HepG2 (cell line): ENCODE measurements around the gene TRAP1. TPM values are rescaled to one million over a fixed set of nuclear protein-coding genes. Genes with fewer than 3 reads are reported as not detected.
A peak's percentile ranks its signal among the peaks of the same experiment; 100 is the strongest.

Experiments used
- BORCS8-MEF2B ChIP-seq: sonication (generic); formaldehyde crosslinking; IDR thresholded peaks from 2 replicates; pipeline ENCODE4 v1.8.0; 2022; ENCODE audit warnings: mild to moderate bottlenecking, missing genetic modification reagents
- CCAR2 ChIP-seq: fragments of 200-400 bp; formaldehyde crosslinking; optimal IDR thresholded peaks from 2 replicates; pipeline ENCODE3; 2018; ENCODE audit warnings: low read depth, mild to moderate bottlenecking, low read length, moderate library complexity
- HDAC6 ChIP-seq: fragments of 200-600 bp; sonication (generic); IDR thresholded peaks from 2 replicates; pipeline ENCODE4 v1.7.0; 2017; ENCODE audit warnings: mild to moderate bottlenecking, antibody characterized with exemption, low read length, low read depth
- MTF2 ChIP-seq: sonication (generic); formaldehyde crosslinking; IDR thresholded peaks from 2 replicates; pipeline ENCODE4 v1.5.0; 2020; ENCODE audit warnings: missing genetic modification reagents, borderline replicate concordance
- ONECUT2 ChIP-seq: sonication (generic); formaldehyde crosslinking; IDR thresholded peaks from 2 replicates; pipeline ENCODE4 v1.4.0; 2020; ENCODE audit warnings: missing genetic modification reagents
- PLSCR1 ChIP-seq: sonication (generic); formaldehyde crosslinking; IDR thresholded peaks from 2 replicates; pipeline ENCODE4 v1.5.0; 2020; ENCODE audit warnings: missing genetic modification reagents, mild to moderate bottlenecking, borderline replicate concordance
- RCOR2 ChIP-seq: IDR thresholded peaks from 2 replicates; pipeline ENCODE4 v1.6.1; 2016; ENCODE audit warnings: missing biosample characterization, missing genetic modification reagents
- SYNCRIP ChIP-seq: fragments of 200-400 bp; formaldehyde crosslinking; IDR thresholded peaks from 2 replicates; pipeline ENCODE4 v1.6.1; 2018; ENCODE audit warnings: mild to moderate bottlenecking, low read depth, low read length; ENCODE audit not compliant: insufficient read depth
- TEAD3 ChIP-seq: optimal IDR thresholded peaks from 2 replicates; pipeline ENCODE3; 2016; ENCODE audit warnings: borderline replicate concordance
- THAP9 ChIP-seq: sonication (generic); formaldehyde crosslinking; IDR thresholded peaks from 2 replicates; pipeline ENCODE4; 2020; ENCODE audit warnings: missing genetic modification reagents, mild to moderate bottlenecking, borderline replicate concordance
- ZNF547 ChIP-seq: sonication (generic); formaldehyde crosslinking; IDR thresholded peaks from 2 replicates; pipeline ENCODE4 v1.5.1; 2020; ENCODE audit warnings: mild to moderate bottlenecking, missing genetic modification reagents
- ZUFSP ChIP-seq: sonication (generic); formaldehyde crosslinking; IDR thresholded peaks from 2 replicates; pipeline ENCODE4 v1.9.0; 2021; ENCODE audit warnings: missing genetic modification reagents, mild to moderate bottlenecking, borderline replicate concordance
- polyA plus RNA-seq, 8 experiments: library from polyadenylated mRNA; depleted of rRNA in 3 of 8; stranded (reverse) in 7 of 8; unstranded in 1 of 8; fragments of >200 nt; fragmentation: Illumina TruSeq in 4 of 8; extraction: Trizol in 4 of 8; gene quantifications; 2 replicates each; pipeline versions ENCODE4 v1.2.1 to v1.2.3, GENCODE V29; 2011 to 2016; ENCODE audit warnings: low read depth in 4 of 8, missing spikeins in 1 of 8, mixed read lengths in 1 of 8; ENCODE audit not compliant: insufficient read depth in 1 of 8
- total RNA-seq, 5 experiments: library from RNA; depleted of rRNA; stranded (reverse); fragments of >200 nt; fragmentation: Illumina TruSeq; extraction: Trizol; gene quantifications; 2 replicates each; pipeline ENCODE4 v1.2.3, GENCODE V29; 2016; ENCODE audit warnings: low read depth in 1 of 5
- TF ChIP-seq, protein P1 (sequence below): sonication (generic); formaldehyde crosslinking; IDR thresholded peaks from 2 replicates; pipeline ENCODE4 v1.8.1; 2022; ENCODE audit warnings: low read depth, mild to moderate bottlenecking, missing genetic modification reagents
- TF ChIP-seq, protein P2 (sequence below): sonication (generic); formaldehyde crosslinking; IDR thresholded peaks from 2 replicates; pipeline ENCODE4 v1.4.0; 2020; ENCODE audit warnings: missing genetic modification reagents

TRAP1 gene
- total and polyA plus RNA-seq, 2 of the 13 experiments (the other 11 are each of a cell fraction or from before 2014, with no cell fraction given): 127 to 240 TPM

DNA sequence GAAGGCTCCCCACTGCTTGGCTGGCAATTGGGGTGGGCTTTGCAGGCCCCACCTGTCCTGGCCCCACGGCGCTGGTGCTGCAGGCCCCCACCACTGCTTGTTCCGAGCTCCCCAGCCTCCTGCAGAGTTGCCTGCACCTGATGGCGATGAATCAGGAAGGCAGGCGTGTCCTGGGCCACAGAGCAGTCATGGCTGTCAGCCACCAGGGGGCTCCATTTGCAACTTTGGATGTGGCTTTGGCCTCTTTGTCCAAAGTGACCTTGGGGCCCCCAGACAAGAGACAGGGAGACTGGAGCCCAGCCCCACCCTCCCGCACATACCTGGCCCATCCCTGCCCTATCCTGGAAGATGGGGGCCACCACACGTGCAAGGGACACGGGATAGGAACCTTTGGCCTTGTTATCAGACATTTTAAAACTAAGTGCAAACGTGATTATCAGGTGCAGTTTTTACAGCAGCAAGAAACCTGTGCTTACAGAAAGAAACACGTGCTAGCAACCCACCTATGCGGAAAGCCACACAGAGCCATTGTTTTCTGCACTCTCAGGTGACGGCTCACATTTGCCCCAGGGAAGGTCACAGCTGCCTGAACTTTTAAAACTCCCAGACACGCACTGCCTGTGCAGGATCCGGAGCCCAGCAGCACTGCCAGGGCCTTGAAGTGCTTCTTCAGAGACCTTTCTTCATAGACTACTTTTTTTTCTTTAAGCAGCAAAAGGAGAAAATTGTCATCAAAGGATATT lies 62.9 kb downstream of the TRAP1 start, which contains the start of gene DNASE1 (continued):
- TF ChIP-seq ZUFSP (CRISPR knock-in tag) (no peak), ONECUT2 (no peak), CCAR2 (no peak), HDAC6 (no peak), THAP9 (CRISPR knock-in tag) (peak; percentile 18; the same call in 1 of the 2 replicates), TEAD3 (peak; percentile 85), PLSCR1 (CRISPR knock-in tag) (no peak), ZNF547 (no peak), MTF2 (CRISPR knock-in tag) (no peak), SYNCRIP (no peak), BORCS8-MEF2B (CRISPR knock-in tag) (no peak), RCOR2 (CRISPR knock-in tag) (0 out of 2 replicates have a peak, but pooled peaks have one; percentile 33)
- TF ChIP-seq, protein P1, sequence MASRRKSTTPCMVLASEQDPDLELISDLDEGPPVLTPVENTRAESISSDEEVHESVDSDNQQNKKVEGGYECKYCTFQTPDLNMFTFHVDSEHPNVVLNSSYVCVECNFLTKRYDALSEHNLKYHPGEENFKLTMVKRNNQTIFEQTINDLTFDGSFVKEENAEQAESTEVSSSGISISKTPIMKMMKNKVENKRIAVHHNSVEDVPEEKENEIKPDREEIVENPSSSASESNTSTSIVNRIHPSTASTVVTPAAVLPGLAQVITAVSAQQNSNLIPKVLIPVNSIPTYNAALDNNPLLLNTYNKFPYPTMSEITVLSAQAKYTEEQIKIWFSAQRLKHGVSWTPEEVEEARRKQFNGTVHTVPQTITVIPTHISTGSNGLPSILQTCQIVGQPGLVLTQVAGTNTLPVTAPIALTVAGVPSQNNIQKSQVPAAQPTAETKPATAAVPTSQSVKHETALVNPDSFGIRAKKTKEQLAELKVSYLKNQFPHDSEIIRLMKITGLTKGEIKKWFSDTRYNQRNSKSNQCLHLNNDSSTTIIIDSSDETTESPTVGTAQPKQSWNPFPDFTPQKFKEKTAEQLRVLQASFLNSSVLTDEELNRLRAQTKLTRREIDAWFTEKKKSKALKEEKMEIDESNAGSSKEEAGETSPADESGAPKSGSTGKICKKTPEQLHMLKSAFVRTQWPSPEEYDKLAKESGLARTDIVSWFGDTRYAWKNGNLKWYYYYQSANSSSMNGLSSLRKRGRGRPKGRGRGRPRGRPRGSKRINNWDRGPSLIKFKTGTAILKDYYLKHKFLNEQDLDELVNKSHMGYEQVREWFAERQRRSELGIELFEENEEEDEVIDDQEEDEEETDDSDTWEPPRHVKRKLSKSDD (CRISPR knock-in tag): no peak; the same call in 1 of the 2 replicates
- TF ChIP-seq, protein P2, sequence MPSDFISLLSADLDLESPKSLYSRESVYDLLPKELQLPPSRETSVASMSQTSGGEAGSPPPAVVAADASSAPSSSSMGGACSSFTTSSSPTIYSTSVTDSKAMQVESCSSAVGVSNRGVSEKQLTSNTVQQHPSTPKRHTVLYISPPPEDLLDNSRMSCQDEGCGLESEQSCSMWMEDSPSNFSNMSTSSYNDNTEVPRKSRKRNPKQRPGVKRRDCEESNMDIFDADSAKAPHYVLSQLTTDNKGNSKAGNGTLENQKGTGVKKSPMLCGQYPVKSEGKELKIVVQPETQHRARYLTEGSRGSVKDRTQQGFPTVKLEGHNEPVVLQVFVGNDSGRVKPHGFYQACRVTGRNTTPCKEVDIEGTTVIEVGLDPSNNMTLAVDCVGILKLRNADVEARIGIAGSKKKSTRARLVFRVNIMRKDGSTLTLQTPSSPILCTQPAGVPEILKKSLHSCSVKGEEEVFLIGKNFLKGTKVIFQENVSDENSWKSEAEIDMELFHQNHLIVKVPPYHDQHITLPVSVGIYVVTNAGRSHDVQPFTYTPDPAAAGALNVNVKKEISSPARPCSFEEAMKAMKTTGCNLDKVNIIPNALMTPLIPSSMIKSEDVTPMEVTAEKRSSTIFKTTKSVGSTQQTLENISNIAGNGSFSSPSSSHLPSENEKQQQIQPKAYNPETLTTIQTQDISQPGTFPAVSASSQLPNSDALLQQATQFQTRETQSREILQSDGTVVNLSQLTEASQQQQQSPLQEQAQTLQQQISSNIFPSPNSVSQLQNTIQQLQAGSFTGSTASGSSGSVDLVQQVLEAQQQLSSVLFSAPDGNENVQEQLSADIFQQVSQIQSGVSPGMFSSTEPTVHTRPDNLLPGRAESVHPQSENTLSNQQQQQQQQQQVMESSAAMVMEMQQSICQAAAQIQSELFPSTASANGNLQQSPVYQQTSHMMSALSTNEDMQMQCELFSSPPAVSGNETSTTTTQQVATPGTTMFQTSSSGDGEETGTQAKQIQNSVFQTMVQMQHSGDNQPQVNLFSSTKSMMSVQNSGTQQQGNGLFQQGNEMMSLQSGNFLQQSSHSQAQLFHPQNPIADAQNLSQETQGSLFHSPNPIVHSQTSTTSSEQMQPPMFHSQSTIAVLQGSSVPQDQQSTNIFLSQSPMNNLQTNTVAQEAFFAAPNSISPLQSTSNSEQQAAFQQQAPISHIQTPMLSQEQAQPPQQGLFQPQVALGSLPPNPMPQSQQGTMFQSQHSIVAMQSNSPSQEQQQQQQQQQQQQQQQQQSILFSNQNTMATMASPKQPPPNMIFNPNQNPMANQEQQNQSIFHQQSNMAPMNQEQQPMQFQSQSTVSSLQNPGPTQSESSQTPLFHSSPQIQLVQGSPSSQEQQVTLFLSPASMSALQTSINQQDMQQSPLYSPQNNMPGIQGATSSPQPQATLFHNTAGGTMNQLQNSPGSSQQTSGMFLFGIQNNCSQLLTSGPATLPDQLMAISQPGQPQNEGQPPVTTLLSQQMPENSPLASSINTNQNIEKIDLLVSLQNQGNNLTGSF: no peak
